ENCODE data around the gene EIF5. TPM values are rescaled to one million over a fixed set of nuclear protein-coding genes. Genes with fewer than 3 reads are reported as not detected.

EIF5 gene
- total RNA-seq = 117 and 136 TPM in 2 replicates

DNA sequence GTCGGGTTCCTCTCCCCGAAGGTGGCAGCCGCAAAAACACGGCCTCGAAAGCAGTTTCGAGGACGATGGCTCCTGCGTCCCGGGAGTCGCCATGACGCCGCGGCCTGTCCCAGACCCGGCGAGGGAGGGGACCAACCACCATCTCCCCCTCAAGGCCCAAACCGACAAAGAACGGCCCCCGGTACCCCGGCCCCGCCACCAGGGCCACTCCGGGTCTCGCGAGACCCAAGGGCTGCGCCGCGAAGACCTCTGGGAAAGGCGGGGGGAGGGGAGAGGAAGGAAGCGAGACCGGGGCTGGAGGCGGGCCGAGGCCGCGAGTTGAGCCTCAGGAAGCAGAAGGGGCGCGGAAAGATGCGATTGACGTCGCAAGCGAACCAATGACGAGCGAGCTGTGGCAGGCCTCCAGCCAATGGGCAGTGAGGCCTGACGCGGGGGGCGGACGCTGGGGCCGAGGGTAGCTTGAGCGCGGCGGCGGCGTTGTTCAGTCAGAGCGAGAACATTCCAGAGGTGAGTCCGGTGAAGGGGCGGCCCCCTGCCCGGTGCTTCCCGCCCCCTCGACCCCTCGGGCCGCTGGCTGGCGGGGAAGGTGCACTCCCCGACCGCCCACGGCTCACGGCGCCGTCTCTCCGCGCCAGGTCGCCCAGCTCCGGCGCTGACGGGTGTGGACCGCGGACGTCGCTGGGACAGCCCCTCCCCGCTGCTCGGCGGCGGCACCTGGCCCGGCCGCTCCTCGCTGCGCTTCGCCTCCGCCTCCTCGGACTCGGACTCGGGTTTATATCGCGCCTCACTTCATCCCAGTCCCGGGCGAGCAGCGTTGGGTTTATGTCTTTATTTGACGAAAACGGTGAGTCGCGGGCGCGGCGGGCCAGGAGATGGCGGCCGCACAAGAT is at the start of gene EIF5:
Gene EIF5 (plus strand): TSS at position 484 of the 890 bp plus-strand sequence. CDS start 1,624 bp downstream, outside the sequence.

GRCh38 chr14:103385152-103385928 is 51.3 kb downstream of the EIF5 start, which contains the start of gene MARK3:
Gene MARK3, plus strand, starts transcription at chr14:103385415. Its CDS starts 615 bp downstream, at chr14:103386030.

Other genes with a start within 250 kb of the EIF5 start
- gene EXOC3L4, start 239.5 kb upstream of the EIF5 start, total RNA-seq = not detected in 2 replicates
- gene TNFAIP2, start 210.8 kb upstream of the EIF5 start, total RNA-seq = 4.4 and 5.4 TPM in 2 replicates
- gene MARK3, start 51.2 kb downstream of the EIF5 start, total RNA-seq = 61.0 and 62.8 TPM in 2 replicates
- 220 and 267 TPM in 2 replicates for gene CKB, start 188.6 kb downstream of the EIF5 start, total RNA-seq
- gene TRMT61A, start 195.0 kb downstream of the EIF5 start, total RNA-seq = 11.8 and 13.8 TPM in 2 replicates
- 26.1 and 26.6 TPM in 2 replicates for gene BAG5, start 228.4 kb downstream of the EIF5 start, total RNA-seq
- gene COA8, start 228.7 kb downstream of the EIF5 start, total RNA-seq = 24.8 and 26.5 TPM in 2 replicates